DMS153 treated with DMSO at 0.1 percent for 48 hours (cell line): ENCODE data around the gene ZNF70.

ENCODE experiments used
- DNase-seq: peaks from one replicate; lab custom pipeline; 2025; ENCODE audit not compliant: unreplicated experiment; lab: John Stamatoyannopoulos, UW

ZNF70 gene

GRCh38 chr22:23779731-23780130 is 28.8 kb upstream of the ZNF70 start:
- no peak for DNase-seq

GRCh38 chr22:23779083-23779482 is 28.2 kb upstream of the ZNF70 start:
- no peak for DNase-seq

GRCh38 chr22:23778577-23778900 is 27.6 kb upstream of the ZNF70 start:
- no peak for DNase-seq

- DNase-seq = no peak
Observed at GRCh38 chr22:23777776-23778576, 27.1 kb upstream of the ZNF70 start.

GRCh38 chr22:23775779-23776375 is 25.0 kb upstream of the ZNF70 start:
- no peak for DNase-seq

GRCh38 chr22:23774922-23775436 is 24.1 kb upstream of the ZNF70 start:
- DNase-seq = no peak

GRCh38 chr22:23774114-23774921 is 23.4 kb upstream of the ZNF70 start:
- DNase-seq = no peak

GRCh38 chr22:23773483-23774113 is 22.7 kb upstream of the ZNF70 start:
- DNase-seq = no peak

GRCh38 chr22:23772649-23773473 is 21.9 kb upstream of the ZNF70 start, which contains the start of gene MMP11:
TSS of gene MMP11 (plus strand) at chr22:23772849. CDS start at chr22:23772871, 22 bp downstream.
- DNase-seq = no peak

- no peak for DNase-seq
Observed at GRCh38 chr22:23772315-23772648, 21.4 kb upstream of the ZNF70 start.

- DNase-seq = no peak
Observed at GRCh38 chr22:23769321-23769965, 18.5 kb upstream of the ZNF70 start.

- DNase-seq = peak; percentile 24
Observed at GRCh38 chr22:23767673-23768548, 17.0 kb upstream of the ZNF70 start, which contains the start of gene CHCHD10. TSS of gene CHCHD10 (minus strand) at chr22:23767972. CDS start at chr22:23767874, 98 bp downstream.

- no peak for DNase-seq
Observed at GRCh38 chr22:23767303-23767672, 16.4 kb upstream of the ZNF70 start.

GRCh38 chr22:23764899-23765881 is 14.3 kb upstream of the ZNF70 start:
- DNase-seq = no peak

GRCh38 chr22:23763954-23764353 is 13.0 kb upstream of the ZNF70 start:
- no peak for DNase-seq

- DNase-seq = peak; percentile 38
Observed at GRCh38 chr22:23763579-23763945, 12.7 kb upstream of the ZNF70 start.

- peak; percentile 34 for DNase-seq
Observed at GRCh38 chr22:23762842-23763578, 12.1 kb upstream of the ZNF70 start, which contains the start of gene C22orf15. TSS of gene C22orf15 (plus strand) at chr22:23762990. CDS start at chr22:23763307, 317 bp downstream.
